ENCODE results near the gene NRCAM.

DNA sequence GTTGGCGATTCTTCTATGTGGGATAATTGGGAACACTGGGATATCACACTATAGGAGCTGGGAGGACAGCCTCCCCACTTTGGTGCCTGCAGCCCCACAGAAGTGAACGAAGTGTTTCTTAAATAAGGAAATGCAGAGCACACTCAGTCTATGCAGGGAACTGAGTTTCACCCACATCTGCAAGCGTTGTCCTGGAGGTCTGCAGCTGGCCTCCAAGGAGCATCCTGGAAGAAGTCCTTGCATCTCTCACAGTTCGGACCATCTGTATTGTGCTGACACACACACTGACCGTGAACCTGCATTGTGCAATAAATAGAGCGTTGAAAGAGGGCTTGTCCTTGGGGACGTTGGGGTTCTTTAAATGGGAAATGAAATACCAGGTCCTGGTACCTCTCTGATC is 351.9 kb downstream of the NRCAM start:
- TF ChIP-seq, protein P1, sequence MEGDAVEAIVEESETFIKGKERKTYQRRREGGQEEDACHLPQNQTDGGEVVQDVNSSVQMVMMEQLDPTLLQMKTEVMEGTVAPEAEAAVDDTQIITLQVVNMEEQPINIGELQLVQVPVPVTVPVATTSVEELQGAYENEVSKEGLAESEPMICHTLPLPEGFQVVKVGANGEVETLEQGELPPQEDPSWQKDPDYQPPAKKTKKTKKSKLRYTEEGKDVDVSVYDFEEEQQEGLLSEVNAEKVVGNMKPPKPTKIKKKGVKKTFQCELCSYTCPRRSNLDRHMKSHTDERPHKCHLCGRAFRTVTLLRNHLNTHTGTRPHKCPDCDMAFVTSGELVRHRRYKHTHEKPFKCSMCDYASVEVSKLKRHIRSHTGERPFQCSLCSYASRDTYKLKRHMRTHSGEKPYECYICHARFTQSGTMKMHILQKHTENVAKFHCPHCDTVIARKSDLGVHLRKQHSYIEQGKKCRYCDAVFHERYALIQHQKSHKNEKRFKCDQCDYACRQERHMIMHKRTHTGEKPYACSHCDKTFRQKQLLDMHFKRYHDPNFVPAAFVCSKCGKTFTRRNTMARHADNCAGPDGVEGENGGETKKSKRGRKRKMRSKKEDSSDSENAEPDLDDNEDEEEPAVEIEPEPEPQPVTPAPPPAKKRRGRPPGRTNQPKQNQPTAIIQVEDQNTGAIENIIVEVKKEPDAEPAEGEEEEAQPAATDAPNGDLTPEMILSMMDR (conservative IDR thresholded peaks at IDR 0.05): no peak
- no peak for TF ChIP-seq EZH2 (IDR thresholded peaks at IDR 0.05; ENCODE audit: low read depth)

Data from PC-9 (cell line).